DND-41 (cell line): Measurements from ENCODE around the gene RILP.

Source experiments
- ATAC-seq: fragments of 200-7000 bp; cut with Tn5 transposase; 3 replicates; pipeline ENCODE4 v1.9.1; 2021; ENCODE audit warnings: low read depth; ENCODE audit not compliant: insufficient read depth
- DNase-seq: peaks from one replicate; pipeline ENCODE4 v3.0.0-alpha.2; 2020
- H2AFZ ChIP-seq: 2 replicates; pipeline ENCODE4 v1.6.0; 2012; ENCODE audit warnings: low read depth, low read length
- H3K27ac ChIP-seq: 2 replicates; pipeline ENCODE4 v1.5.1; 2012; ENCODE audit warnings: low read length, inconsistent platforms
- H3K27me3 ChIP-seq: fragments of 200-600 bp; sonication (generic); 2 replicates; pipeline ENCODE4 v1.6.0; 2012; ENCODE audit warnings: low read length, mild to moderate bottlenecking, inconsistent platforms; ENCODE audit not compliant: insufficient read depth, poor library complexity
- H3K36me3 ChIP-seq: 2 replicates; pipeline ENCODE4 v1.5.1; 2012; ENCODE audit warnings: low read length, inconsistent platforms; ENCODE audit not compliant: insufficient read depth
- H3K4me1 ChIP-seq: 2 replicates; pipeline ENCODE4 v1.5.1; 2012; ENCODE audit warnings: mild to moderate bottlenecking, low read length; ENCODE audit not compliant: insufficient read depth
- H3K4me2 ChIP-seq: 2 replicates; pipeline ENCODE4 v1.6.0; 2012; ENCODE audit warnings: mild to moderate bottlenecking, moderate library complexity, low read length, inconsistent platforms; ENCODE audit not compliant: insufficient read depth
- H3K4me3 ChIP-seq, 2 experiments: fragments of 200-600 bp in 1 of 2; shearing (Covaris generic) in 1 of 2; 2 replicates each; pipeline ENCODE4 v1.5.1; 2012 to 2016; ENCODE audit warnings: inconsistent platforms in 2 of 2, low read length in 2 of 2, mild to moderate bottlenecking in 2 of 2, low read depth in 1 of 2, moderate library complexity in 1 of 2
- H3K79me2 ChIP-seq: 2 replicates; pipeline ENCODE4 v1.6.0; 2012; ENCODE audit warnings: low read length, inconsistent platforms; ENCODE audit not compliant: insufficient read depth
- H3K9ac ChIP-seq: 2 replicates; pipeline ENCODE4 v1.6.0; 2012; ENCODE audit warnings: low read depth, mild to moderate bottlenecking, inconsistent platforms, low read length, moderate library complexity
- H3K9me3 ChIP-seq: 2 replicates; pipeline ENCODE4 v1.5.1; 2012; ENCODE audit warnings: low read length, moderate library complexity, mild to moderate bottlenecking, inconsistent platforms; ENCODE audit not compliant: insufficient read depth, severe bottlenecking
- H4K20me1 ChIP-seq: 2 replicates; pipeline ENCODE4 v1.6.0; 2012; ENCODE audit warnings: low read length; ENCODE audit not compliant: insufficient read depth
- CTCF ChIP-seq: IDR thresholded peaks from 2 replicates; pipeline ENCODE4 v1.5.1; 2012; ENCODE audit warnings: borderline replicate concordance, low read length, moderate library complexity, mild to moderate bottlenecking; ENCODE audit not compliant: poor library complexity, severe bottlenecking; ENCODE audit errors: extremely low read depth
- EZH2 ChIP-seq: IDR thresholded peaks from 3 replicates; pipeline ENCODE4 v1.6.1; 2012; ENCODE audit warnings: borderline replicate concordance, low read depth, mild to moderate bottlenecking, moderate library complexity, low read length, inconsistent platforms; ENCODE audit not compliant: severe bottlenecking

Gene RILP

DNA sequence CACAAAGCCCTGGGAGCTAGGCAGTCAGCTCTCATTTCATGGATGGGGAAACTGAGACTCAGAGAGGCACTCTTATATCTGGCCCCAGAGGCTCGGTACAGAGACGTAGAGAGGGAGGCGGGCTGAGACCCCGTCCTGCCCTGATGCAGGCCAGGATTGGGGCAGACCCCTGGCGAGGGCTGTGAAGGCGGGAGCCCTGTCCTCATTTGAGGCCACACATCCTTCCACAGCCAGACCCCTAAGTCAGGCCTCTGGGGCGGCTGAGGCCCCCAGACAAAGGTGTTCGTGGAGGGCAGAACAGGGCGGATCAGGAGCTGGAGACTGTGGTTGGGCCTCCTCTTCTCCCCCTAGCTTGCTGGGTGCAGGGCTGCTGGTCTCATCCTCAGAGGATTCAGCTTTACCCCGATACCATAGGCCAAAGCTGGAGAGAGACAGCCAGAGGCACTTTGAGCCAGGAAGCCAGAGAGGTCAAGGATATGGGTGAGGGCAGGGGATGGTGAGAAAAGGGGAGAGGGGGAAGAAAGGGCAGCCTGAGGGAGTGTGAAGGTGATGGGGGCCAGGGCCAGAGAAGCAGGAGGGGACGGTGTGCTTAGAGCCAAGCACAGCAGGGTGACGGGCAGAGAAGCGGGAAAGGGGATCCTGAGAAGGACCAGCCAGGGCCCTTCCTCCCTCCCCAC is 3.3 kb downstream of the RILP start:
- peaks cover 34% of the 10 kb centered on the region for H3K4me1 ChIP-seq
- no peak overlapping the region for H3K4me3 ChIP-seq
- no peaks in the 10 kb centered on the region for H3K79me2 ChIP-seq
- no peak overlapping the region for H3K9ac ChIP-seq
- ATAC-seq (no peak), DNase-seq (no peak)
- H2AFZ ChIP-seq = no peak overlapping the region
- TF ChIP-seq EZH2 (no peak), CTCF (no peak)
- no peaks in the 10 kb centered on the region for H3K9me3 ChIP-seq
- H3K36me3 ChIP-seq = peaks cover 16% of the 10 kb centered on the region
- peaks cover 18% of the 10 kb centered on the region for H4K20me1 ChIP-seq
- no peak overlapping the region for H3K27ac ChIP-seq
- no peak overlapping the region for H3K4me2 ChIP-seq
- H3K27me3 ChIP-seq = peaks cover 4% of the 10 kb centered on the region

DNA sequence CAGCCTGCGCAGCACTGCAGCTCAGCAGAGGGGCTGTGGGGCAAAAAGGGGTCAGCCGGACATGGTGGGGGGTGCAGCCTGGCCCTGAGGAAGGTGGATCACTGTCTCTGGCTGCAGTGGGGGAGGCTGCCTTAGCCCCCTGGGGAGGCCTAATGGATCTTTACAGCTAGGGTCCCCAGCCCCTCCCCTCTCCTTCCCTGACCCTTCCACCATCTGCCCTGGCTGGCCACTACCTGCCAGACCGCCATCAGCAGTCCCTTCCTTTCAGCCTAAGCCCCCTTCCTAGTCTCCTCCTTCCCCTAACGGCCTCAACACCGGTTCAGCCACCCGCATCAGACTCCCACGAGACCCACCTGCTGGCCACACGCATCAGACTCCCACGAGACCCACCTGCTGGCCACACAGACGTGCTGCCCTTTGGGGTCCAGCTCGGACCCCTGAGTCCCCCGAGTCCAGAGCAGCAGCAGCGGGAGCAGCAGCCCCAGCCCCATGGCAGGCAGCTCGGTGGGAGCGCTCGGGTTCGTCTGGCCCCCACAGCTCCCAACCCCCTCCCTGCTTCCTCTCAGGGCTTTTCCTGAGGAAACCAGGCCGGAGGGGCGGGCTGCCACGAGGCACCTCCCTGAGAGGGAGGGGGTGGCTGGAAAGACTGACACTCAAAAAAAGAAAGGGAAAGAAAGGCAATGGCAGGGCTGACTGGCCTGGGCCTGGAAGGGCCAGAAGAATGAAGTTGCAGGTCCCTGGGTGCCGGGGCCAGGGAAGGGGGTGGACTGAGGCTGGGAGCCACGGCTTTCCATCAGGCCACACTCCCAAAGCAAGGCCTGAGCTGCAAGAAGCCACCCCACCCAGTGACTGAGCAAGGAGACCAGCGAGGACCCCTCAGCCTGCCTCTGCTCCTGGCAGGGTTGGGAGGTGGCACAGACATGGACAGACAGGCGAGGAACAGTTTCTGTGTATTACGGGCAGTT is 4.2 kb downstream of the RILP start, which contains the start of gene SCARF1:
SCARF1 (minus strand) TSS at position 526 of the 965 bp plus-strand sequence; CDS start at position 491, 35 bp downstream.
- Histone ChIP-seq H3K36me3 (peaks cover 7% of the 10 kb centered on the region), H3K9me3 (no peaks in the 10 kb centered on the region), H3K27me3 (peaks cover 4% of the 10 kb centered on the region), H3K4me2 (no peak within 1 kb of the TSS), H3K79me2 (no peaks in the 10 kb centered on the region), H4K20me1 (peaks cover 10% of the 10 kb centered on the region), H3K4me3 (no peak within 1 kb of the TSS), H3K4me1 (peaks cover 26% of the 10 kb centered on the region), H2AFZ (no peak within 1 kb of the TSS), H3K9ac (no peak within 1 kb of the TSS), H3K27ac (no peak within 1 kb of the TSS)
- DNase-seq = no peak
- TF ChIP-seq CTCF = no peak
- TF ChIP-seq EZH2 = no peak
- no peak for ATAC-seq

GRCh38 chr17:1644493-1645206 is 5.0 kb downstream of the RILP start:
- peaks cover 18% of the 10 kb centered on the region for H3K4me1 ChIP-seq
- H2AFZ ChIP-seq = no peak overlapping the region
- no peak overlapping the region for H3K4me3 ChIP-seq
- H4K20me1 ChIP-seq = peaks cover 3% of the 10 kb centered on the region; the same call in 1 of the 2 replicates
- TF ChIP-seq CTCF = no peak
- TF ChIP-seq EZH2 = no peak
- no peak overlapping the region for H3K27ac ChIP-seq
- no peaks in the 10 kb centered on the region for H3K79me2 ChIP-seq
- DNase-seq = no peak
- no peak overlapping the region for H3K4me2 ChIP-seq
- no peaks in the 10 kb centered on the region for H3K36me3 ChIP-seq
- no peak for ATAC-seq
- no peaks in the 10 kb centered on the region for H3K9me3 ChIP-seq
- peaks cover 4% of the 10 kb centered on the region for H3K27me3 ChIP-seq
- no peak overlapping the region for H3K9ac ChIP-seq
